ENCODE results near the gene PPT2. TPM values are rescaled to one million over a fixed set of nuclear protein-coding genes. Genes with fewer than 3 reads are reported as not detected.

Gene PPT2
- total RNA-seq, 4 donors from 2014 or later, result 16.0 to 120 (median 25.5) TPM

- no peaks in the 10 kb centered on the region for H3K27me3 ChIP-seq
- H3K4me3 ChIP-seq, result no peak overlapping the region
- no peak for TF ChIP-seq EP300 (IDR thresholded peaks at IDR 0.05)
- no peak for TF ChIP-seq CTCF (IDR thresholded peaks at IDR 0.05)
- no peak for TF ChIP-seq POLR2A (IDR thresholded peaks at IDR 0.05)
- TF ChIP-seq POLR2AphosphoS5 (IDR thresholded peaks at IDR 0.05), result no peak
- no peaks in the 10 kb centered on the region for H3K36me3 ChIP-seq
- no peaks in the 10 kb centered on the region for H3K9me3 ChIP-seq
- no peak overlapping the region for H3K27ac ChIP-seq
- ATAC-seq, result no peak
- WGBS, 2 donors (ENCODE audit: low coverage in 1 of 2), result 71 to 74% methylated on average over 4 to 6 of the region's 12 CpGs
- H3K4me1 ChIP-seq, result no peaks in the 10 kb centered on the region
Observed at GRCh38 chr6:32212076-32212760, 58.3 kb downstream of the PPT2 start.

Small RNA genes lying within 50 kb of the gene (small RNA-seq; reads per million reads assigned to genes)
- gene AL662884.1, result 0 reads per million in 4 donors
- gene MIR6833, result 0 reads per million in 4 donors

Other genes starting within 250 kb of the PPT2 start
- gene C2, start 226.4 kb upstream of the PPT2 start, total RNA-seq, result 10 to 100 TPM in 3 of 4 donors, 1 to 10 TPM in 1; 3.3 to 33.4 (median 14.4) TPM
- gene CFB, start 208.0 kb upstream of the PPT2 start, total RNA-seq, result 10 to 100 TPM in 3 of 4 donors, 1 to 10 TPM in 1; 8.1 to 42.6 (median 23.1) TPM
- 10 to 100 TPM; 64.1 to 89.7 (median 70.4) TPM for gene NELFE, start 195.2 kb upstream of the PPT2 start, total RNA-seq
- gene SKIC2, start 195.0 kb upstream of the PPT2 start, total RNA-seq, result 10 to 100 TPM; 18.8 to 52.5 (median 25.8) TPM
- gene DXO, start 182.0 kb upstream of the PPT2 start, total RNA-seq, result 10 to 100 TPM; 12.3 to 17.4 (median 14.6) TPM
- 100 to 1,000 TPM in 1 of 4 donors, 10 to 100 TPM in 3; 50.4 to 111 (median 81.5) TPM for gene C4A, start 172.1 kb upstream of the PPT2 start, total RNA-seq
- 100 to 1,000 TPM in 1 of 4 donors, 10 to 100 TPM in 3; 45.6 to 259 (median 82.1) TPM for gene C4B, start 139.3 kb upstream of the PPT2 start, total RNA-seq
- 1 to 10 TPM in 1 of 4 donors, under 1 TPM in 2, not detected in 1; 0.47 to 1.7 (median 0.81) TPM for gene CYP21A2, start 115.7 kb upstream of the PPT2 start, total RNA-seq
- 100 to 1,000 TPM; 148 to 394 (median 190) TPM for gene TNXB, start 44.8 kb upstream of the PPT2 start, total RNA-seq
- gene ATF6B, start 25.9 kb upstream of the PPT2 start, total RNA-seq, result 10 to 100 TPM; 13.3 to 26.9 (median 25.2) TPM
- 1 to 10 TPM; 2.3 to 4.2 (median 3.7) TPM for gene FKBPL, start 23.9 kb upstream of the PPT2 start, total RNA-seq
- gene PRRT1, start 2.2 kb upstream of the PPT2 start, total RNA-seq, result 1 to 10 TPM; 1.2 to 4.8 (median 3.1) TPM
- 10 to 100 TPM in 2 of 4 donors, 1 to 10 TPM in 2; 5.0 to 15.1 (median 10.1) TPM for gene EGFL8, start 10.5 kb downstream of the PPT2 start, total RNA-seq
- 10 to 100 TPM; 45.6 to 70.5 (median 54.6) TPM for gene AGPAT1, start 21.9 kb downstream of the PPT2 start, total RNA-seq
- gene RNF5, start 24.3 kb downstream of the PPT2 start, total RNA-seq, result 100 to 1,000 TPM in 1 of 4 donors, 10 to 100 TPM in 3; 78.8 to 101 (median 88.0) TPM
- gene AGER, start 30.1 kb downstream of the PPT2 start, total RNA-seq, result 1 to 10 TPM; 1.4 to 2.3 (median 1.6) TPM
- 10 to 100 TPM; 42.9 to 70.1 (median 61.0) TPM for gene PBX2, start 36.1 kb downstream of the PPT2 start, total RNA-seq
- 10 to 100 TPM in 2 of 4 donors, 1 to 10 TPM in 1, under 1 TPM in 1; 0.93 to 16.3 (median 9.0) TPM for gene GPSM3, start 38.5 kb downstream of the PPT2 start, total RNA-seq
- 10 to 100 TPM; 10.9 to 26.0 (median 13.2) TPM for gene NOTCH4, start 69.9 kb downstream of the PPT2 start, total RNA-seq
- not detected for gene TSBP1, start 217.8 kb downstream of the PPT2 start, total RNA-seq

Measured in gastroesophageal sphincter (tissue), 4 donors.